Measurements from ENCODE around the gene TBX1. TPM values are rescaled to one million over a fixed set of nuclear protein-coding genes. Genes with fewer than 3 reads are reported as not detected.
A peak's percentile ranks its signal among the peaks of the same experiment; 100 is the strongest.

Gene TBX1
- total RNA-seq (2014; rRNA removed; shearing (Covaris generic); ENCODE audit: low replicate concordance) = 16.3 and 16.5 TPM in 2 replicates

DNA sequence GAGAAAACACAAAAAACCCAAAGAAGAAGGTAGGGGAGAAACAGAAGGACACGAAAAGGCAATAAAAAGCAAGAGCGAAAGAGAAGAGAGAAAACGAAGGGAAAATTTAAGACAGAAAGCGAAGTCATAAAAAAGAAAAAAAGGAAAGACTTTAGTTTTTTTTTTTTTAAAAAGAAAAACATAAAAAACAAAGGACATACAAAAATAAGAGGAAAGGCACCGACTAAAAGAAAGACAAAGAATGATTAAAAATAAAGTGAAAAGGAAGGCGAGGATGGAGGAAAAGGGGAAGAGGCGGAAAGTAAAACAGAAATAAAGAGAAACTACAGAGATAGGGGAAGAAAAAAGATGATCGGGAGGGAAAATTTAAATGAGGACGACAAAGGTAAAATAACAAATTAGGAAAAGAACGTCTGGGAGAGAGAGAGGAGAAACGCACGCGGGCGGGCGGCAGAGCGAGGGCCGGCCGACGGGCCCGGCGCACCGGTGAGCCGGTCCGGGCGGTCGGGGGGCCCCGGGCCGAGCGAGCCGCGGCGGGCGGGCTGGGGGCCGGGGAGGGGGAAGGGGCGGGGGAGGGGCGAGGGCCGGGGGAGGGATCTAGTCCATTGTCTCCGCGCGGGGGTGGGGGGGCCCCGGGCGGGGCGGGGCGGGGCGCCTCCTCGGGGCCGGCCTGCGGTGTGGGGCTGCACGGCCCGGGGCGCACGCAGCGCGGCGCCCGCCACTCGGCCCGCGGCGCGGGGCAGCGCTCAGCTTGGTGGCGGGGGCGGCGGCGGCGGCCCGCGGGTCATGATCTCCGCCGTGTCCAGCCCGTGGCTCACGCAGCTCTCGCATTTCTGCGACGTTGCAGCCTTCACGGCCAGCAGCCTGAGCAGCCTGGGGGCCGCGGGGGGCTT, at the start of gene TBX1:
Gene TBX1 (plus strand): TSS at position 721 of the 893 bp plus-strand sequence. CDS start 66 bp downstream, at position 787.
- no peaks in the 10 kb centered on the region for H3K9me3 ChIP-seq
- H3K27me3 ChIP-seq = no peaks in the 10 kb centered on the region
- peaks cover 34% of the 10 kb centered on the region for H3K36me3 ChIP-seq
- peak within 1 kb of the TSS; percentile 61 for H3K4me3 ChIP-seq
- DNase-seq = peak; percentile 40

DNA sequence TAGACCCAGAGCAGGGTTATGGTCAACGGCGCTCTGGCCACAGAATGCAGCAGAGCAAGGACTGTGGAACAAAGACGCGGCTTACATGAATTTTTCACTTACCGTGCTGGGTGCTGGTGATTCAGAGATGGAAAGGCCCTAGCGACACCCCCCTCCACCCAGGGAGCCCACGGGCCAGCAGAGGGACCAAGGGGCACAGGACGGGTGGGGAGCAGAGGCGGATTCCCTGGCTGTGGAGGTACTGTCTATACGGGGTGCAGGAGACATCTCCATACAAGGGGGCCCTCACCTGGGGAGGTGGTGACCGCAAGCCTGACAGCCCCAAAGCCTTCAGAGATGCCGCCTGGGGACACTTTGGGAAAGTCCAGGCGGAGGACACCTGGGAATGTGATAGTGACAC, 47.3 kb upstream of the TBX1 start:
- no peak for DNase-seq

DNA sequence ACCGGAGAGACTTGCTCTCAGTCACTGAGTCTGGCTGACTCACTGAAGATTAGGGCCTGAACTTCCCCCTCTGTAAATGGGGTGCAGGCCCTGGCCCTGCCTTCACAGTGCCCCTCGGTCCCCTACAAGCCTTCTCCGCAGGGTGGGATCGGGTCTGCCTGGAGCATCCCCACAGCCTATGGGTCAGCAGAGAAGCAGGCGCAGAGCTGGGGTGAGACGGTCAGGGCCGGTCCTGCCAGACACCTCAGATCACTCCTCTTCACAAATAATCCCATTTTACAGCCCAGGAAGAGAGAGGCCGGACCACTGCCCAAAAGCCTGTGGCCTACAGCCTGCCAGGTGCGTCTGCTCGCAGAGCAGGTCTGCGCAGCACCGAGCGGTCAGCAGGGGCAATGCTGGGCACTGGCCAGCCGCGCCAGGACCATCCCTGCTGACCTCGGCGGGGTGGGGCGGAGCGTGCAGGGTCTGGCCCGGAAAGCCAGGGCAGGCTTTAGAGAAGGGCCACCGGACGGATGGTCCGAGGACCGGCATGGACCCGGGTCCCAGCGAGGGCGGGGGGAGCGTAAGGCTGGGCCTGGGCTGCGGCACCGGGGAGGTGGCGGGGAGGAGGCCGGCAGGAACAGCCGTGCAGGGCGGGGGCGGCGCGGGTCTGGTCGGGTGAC, 46.8 kb upstream of the TBX1 start:
- H3K27me3 ChIP-seq = no peaks in the 10 kb centered on the region

More for the DNA sequence above, 47.3 kb upstream of the TBX1 start:
- H3K9me3 ChIP-seq = no peaks in the 10 kb centered on the region
- no peaks in the 10 kb centered on the region for H3K36me3 ChIP-seq
- H3K27me3 ChIP-seq = no peaks in the 10 kb centered on the region
- H3K4me3 ChIP-seq = no peak overlapping the region

DNA sequence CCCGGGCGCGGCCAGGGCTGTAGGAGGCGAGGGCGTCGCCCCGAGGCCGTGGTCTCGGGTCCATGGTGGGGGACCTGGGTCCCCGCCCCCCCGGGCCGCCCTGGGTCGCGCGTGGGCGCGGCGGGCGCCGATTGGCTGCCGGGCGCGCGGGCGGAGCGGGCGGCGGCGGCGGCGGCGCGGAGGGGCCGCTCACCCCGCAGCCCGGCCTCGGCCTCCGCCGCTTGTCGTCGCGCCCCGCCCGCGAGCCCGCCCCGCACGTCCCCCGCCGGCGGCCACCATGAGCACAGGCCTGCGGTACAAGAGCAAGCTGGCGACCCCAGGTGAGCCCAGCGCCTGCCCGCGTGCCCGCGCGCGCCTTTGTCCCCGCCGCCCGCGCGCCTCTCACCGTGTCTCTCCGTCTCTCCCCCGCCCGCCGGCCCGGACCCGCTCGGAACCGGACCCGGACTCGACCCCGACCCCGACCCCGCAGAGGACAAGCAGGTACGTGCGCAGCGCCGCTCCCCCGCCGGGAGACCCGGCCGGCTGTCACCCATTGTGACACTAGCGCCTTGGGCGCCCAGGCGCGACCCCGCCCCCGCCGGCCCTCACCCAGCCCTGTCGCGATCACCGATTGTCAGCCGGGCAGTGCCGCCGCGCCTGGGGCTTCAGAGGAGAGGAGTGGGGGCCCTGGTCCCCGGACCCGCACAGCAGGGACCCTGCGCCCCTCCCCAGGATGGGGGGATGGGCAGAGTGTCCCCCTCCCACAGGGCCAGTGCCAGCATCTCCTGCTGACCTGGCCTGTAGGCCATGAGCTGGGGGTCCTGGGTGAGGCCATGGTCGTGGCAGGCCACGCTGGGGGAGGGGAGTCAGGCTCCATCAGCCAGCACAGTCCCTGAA, 46.0 kb upstream of the TBX1 start, which contains the start of gene SEPTIN5:
Gene SEPTIN5 (plus strand): TSS at position 192 of the 876 bp plus-strand sequence. CDS start 86 bp downstream, at position 278.
- H3K27me3 ChIP-seq = no peaks in the 10 kb centered on the region
- no peak for DNase-seq
- H3K36me3 ChIP-seq = peaks cover 3% of the 10 kb centered on the region
- peak within 1 kb of the TSS; percentile 59 for H3K4me3 ChIP-seq
- H3K9me3 ChIP-seq = no peaks in the 10 kb centered on the region

More for the DNA sequence above, 46.8 kb upstream of the TBX1 start:
- Histone ChIP-seq H3K36me3 (no peaks in the 10 kb centered on the region), H3K9me3 (no peaks in the 10 kb centered on the region), H3K4me3 (peak overlapping the region; percentile 32)
- DNase-seq = peak; percentile 46

DNA sequence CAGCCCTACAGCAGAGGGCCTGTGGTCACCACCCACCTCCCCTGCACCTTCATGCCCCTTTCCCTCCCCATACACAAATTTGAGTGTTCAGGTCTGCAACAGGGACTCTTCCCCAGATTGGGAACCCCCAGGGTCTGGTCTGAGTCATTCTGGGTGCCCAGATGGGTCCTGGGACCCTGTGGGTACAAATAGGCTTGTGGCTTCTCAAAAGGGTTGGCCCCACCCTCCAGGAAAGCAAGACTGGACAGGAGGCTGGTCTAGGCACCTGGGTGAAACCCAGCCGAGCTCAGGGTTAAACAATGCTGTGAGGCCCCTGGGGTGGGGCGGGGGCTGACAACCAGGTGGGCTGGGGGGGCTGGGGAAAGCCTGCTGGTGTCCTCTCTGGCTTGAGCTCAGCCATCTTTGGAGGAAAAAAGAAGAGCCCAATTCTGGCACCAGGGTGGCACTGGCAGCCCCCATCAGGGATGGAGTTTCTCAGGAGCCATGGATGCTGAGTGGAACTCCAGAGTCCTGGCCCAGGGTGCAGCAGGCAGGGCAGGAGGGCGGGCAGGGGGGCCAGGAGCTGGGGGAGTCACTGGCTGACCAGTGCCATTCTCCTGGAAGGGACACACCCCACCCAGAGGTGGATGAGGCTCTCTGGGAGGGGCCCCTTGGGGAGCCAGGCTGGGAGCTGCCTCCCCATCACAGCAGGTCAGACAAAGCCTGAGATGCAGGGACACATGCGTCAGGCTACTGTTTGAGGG, 45.2 kb upstream of the TBX1 start:
- Histone ChIP-seq H3K27me3 (no peaks in the 10 kb centered on the region), H3K4me3 (peak overlapping the region; percentile 59), H3K9me3 (no peaks in the 10 kb centered on the region), H3K36me3 (peaks cover 4% of the 10 kb centered on the region)
- no peak for DNase-seq

DNA sequence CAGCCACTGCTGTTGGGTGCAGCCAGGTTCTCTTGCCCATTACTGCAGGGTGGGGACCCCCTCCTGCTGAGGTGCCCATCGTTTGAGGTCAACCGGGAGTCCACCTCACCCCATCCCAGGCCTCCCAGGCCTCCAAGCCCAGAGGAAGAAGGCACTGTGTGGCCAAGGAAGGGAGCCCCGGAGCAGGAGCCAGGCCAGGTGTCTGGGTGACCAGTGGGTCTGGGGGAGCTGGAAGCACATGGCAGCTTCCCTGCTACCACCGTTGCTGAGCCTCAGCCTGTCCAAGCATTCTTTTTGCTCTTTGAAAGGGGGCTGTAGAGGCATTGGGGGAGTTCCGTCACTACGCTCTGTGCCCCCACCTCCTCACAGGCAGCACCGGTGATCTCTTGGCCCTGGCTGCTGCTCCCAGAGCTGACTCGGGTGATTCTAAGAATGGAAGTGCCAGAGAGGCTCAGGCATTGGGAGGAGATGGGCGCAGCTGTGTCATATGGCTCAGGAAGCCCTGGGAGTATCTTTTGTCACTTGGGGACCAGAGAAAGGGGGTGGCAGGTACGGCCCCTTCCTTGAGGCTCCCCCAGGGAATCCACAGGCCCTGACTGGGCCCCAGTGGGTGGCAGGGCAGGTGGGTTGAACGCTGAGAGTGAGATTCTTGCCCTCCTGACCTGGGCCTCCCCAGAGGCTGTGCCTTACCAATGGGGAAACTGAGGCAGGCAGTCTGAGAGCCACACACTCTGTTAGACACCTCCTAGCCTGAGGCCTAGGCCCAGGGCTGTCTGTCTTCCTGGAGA, 44.3 kb upstream of the TBX1 start:
- DNase-seq = no peak
- Histone ChIP-seq H3K4me3 (no peak overlapping the region), H3K9me3 (no peaks in the 10 kb centered on the region), H3K36me3 (peaks cover 9% of the 10 kb centered on the region), H3K27me3 (no peaks in the 10 kb centered on the region)

DNA sequence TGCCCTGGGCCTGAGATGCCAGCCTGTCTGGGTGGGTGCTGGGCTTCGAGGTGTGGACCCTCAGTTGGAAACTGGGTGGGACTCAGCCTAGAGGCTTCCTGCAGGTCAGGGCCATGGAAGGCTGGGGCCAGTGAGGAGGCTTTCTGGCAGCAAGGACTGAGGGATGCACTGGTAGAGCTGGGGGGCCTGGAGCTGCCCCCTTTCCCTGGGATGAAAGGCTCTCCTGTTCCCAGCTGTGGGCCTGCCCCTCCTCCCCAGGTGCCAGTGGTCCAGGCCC, 43.8 kb upstream of the TBX1 start:
- H3K9me3 ChIP-seq = no peaks in the 10 kb centered on the region
- no peak for DNase-seq
- no peak overlapping the region for H3K4me3 ChIP-seq
- H3K36me3 ChIP-seq = peaks cover 12% of the 10 kb centered on the region
- H3K27me3 ChIP-seq = no peaks in the 10 kb centered on the region

DNA sequence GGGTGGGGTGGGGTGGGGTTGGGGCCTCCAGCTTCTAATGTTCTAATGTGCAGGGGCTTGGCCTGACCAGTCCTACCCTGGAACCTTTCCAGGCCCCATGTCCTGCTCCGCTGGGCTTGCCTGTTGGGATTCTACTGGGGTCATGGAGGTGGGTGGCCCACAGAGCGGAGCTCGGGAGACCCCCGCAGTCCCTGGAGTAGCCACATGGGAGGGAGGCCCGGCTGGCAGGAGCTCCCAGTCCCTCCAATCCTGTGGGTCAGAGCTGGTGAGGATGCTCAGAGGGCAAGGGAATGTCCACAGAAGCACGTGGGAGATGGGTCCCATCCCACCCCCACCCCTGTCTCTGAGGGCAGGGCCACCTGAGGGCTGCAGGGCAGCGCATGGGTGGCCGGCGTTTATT, 43.4 kb upstream of the TBX1 start:
- no peak for DNase-seq
- no peaks in the 10 kb centered on the region for H3K27me3 ChIP-seq
- H3K4me3 ChIP-seq = no peak overlapping the region

DNA sequence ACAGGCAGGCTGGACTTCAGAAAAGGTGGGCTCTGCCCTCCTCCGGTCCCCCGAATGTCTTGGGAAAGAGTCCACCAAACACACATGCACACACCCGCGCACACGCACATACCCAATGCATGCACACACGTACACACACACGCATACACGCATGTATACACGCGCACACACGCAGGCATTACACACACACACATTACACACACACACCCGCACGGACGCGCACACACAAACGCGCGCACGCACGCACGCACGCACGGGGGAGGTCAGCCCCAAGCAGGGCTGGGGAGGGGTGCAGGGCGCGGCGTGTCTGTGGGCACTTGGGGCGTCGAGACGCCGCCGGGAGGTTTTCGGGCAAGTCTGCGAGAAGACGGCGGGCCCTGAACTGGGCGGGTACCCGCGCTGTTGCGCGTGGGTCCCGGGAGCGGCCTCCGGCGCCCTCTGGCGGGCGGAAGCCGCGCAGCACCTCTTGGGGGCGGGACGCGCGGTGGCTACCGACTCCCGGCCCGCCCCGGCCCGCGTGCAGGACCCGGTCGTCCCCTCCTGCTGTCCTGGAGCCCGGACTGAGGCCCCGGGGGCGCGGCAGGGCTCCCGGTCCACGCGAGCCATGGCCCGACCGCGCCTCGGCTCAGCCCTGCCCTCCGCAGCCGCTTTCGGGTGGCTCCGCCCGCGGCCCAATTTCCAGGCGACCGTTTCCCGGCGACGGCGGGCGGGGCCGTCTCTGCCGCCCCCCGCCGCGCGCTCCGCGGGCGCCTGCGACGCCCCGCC, 42.7 kb upstream of the TBX1 start:
- Histone ChIP-seq H3K27me3 (no peaks in the 10 kb centered on the region), H3K4me3 (peak overlapping the region; percentile 64), H3K9me3 (no peaks in the 10 kb centered on the region), H3K36me3 (peaks cover 16% of the 10 kb centered on the region)
- DNase-seq = peak; percentile 74

More for the DNA sequence above, 43.4 kb upstream of the TBX1 start:
- Histone ChIP-seq H3K36me3 (peaks cover 13% of the 10 kb centered on the region), H3K9me3 (no peaks in the 10 kb centered on the region)

DNA sequence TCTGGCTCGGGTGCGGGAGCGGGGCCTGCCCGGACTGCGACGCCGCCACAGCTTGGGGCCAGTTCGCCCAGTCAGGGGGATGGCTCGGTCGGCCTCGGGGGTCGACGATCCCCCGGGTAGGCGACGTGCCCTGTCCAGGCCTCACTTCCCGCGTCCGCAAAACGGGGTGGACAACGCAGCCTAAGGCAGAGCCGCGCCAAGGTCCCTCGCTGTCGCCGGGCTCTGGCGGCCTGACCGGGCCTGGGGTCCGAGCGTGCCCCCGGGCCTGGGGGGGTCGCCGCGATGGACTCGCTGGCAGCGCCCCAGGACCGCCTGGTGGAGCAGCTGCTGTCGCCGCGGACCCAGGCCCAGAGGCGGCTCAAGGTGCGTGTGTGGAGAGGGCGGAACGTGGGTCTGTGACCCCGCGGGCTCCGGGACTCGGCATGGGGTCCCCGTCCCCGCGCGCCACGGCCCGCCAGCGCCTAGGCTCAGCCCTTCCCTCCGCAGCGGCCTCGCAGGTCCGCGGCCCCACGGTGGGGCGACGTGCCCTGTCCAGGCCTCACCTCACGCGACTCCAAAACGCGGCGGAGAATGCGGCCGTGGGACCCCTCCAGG, 42.0 kb upstream of the TBX1 start:
- DNase-seq = no peak
- Histone ChIP-seq H3K4me3 (peak overlapping the region; percentile 64), H3K9me3 (no peaks in the 10 kb centered on the region), H3K36me3 (peaks cover 18% of the 10 kb centered on the region), H3K27me3 (no peaks in the 10 kb centered on the region)

DNA sequence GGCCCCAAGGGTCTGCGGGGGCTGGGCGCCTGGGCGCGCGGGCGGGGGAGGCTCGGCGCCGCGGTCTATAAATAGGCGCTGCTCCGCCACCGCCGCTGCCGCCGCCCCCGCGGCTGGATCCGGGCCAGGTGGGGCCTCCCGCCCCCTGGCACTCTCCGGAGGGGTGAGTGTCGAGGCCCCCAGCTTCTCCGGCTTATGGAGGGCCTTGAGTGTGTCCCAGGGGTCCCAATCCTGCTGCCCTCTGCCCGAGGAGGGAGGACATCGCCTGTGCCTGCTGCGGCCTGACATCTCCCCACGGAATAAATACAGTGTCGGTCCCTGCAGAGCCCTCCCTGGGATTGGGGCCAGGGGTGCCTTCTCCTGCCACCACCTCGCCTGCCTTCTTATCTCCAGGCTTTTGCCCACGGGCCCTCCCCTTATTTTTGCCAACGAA, 41.5 kb upstream of the TBX1 start:
- H3K36me3 ChIP-seq = peaks cover 18% of the 10 kb centered on the region
- H3K4me3 ChIP-seq = peak overlapping the region; percentile 64
- H3K27me3 ChIP-seq = no peaks in the 10 kb centered on the region
- no peaks in the 10 kb centered on the region for H3K9me3 ChIP-seq
- DNase-seq = no peak

DNA sequence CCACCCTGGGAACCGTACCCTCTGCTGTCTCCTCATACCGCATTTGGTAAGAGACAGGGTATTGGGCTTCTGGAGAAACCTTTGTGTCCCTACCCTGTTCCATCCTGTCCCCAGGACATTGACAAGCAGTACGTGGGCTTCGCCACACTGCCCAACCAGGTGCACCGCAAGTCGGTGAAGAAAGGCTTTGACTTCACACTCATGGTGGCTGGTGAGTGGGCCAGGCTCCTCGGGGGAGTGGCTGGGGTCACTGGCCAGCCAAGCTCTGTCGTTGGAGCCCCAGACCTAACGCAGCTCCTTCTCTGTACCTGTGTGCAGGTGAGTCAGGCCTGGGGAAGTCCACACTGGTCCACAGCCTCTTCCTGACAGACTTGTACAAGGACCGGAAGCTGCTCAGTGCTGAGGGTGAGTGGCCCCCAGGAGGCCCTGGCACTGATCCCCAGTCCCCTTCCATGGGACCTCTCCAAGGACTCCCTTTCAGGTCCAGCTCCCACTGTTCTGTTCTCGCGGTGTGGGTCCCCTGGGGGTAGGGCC, 41.0 kb upstream of the TBX1 start:
- peak overlapping the region; percentile 64 for H3K4me3 ChIP-seq
- DNase-seq = no peak
- no peaks in the 10 kb centered on the region for H3K27me3 ChIP-seq

DNA sequence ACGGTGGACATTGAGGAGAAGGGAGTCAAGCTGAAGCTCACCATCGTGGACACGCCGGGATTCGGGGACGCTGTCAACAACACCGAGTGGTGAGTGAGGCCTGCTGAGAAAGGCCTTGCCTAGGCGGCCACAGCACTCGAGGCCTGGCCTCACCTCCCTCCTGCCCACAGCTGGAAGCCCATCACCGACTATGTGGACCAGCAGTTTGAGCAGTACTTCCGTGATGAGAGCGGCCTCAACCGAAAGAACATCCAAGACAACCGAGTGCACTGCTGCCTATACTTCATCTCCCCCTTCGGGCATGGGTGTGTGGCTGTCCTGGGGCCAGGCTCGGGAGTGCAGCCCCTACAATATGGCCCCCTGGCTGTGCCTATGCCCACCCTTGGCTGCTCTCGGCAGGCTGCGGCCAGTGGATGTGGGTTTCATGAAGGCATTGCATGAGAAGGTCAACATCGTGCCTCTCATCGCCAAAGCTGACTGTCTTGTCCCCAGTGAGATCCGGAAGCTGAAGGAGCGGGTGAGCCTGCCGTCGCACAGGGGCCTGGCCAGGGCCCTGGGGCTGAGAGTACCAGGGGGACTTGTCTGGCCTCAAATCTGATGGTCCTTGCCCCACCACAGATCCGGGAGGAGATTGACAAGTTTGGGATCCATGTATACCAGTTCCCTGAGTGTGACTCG, 40.3 kb upstream of the TBX1 start:
- DNase-seq = no peak
- H3K27me3 ChIP-seq = no peaks in the 10 kb centered on the region

More for the DNA sequence above, 41.0 kb upstream of the TBX1 start:
- Histone ChIP-seq H3K36me3 (peaks cover 18% of the 10 kb centered on the region), H3K9me3 (no peaks in the 10 kb centered on the region)

DNA sequence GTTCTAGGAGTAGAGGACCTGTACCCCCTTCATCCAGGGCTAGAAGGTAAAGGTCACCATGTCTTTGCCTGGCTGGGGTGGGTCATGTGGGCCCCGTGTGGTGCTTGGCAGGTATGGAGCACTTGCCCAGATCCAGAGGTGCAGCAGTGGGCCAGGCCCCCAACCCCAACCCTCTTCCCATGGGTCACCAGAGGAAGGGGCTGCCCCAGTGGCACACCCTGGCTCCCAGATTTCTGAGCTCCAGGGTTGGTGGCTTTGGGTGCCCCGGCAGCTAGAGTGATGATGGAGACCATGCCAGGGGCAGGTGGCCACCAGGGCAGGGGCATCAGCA, 39.6 kb upstream of the TBX1 start:
- Histone ChIP-seq H3K9me3 (no peaks in the 10 kb centered on the region), H3K4me3 (no peak overlapping the region), H3K27me3 (no peaks in the 10 kb centered on the region), H3K36me3 (peaks cover 18% of the 10 kb centered on the region)
- DNase-seq = no peak

More for the DNA sequence above, 40.3 kb upstream of the TBX1 start:
- peaks cover 18% of the 10 kb centered on the region for H3K36me3 ChIP-seq
- no peaks in the 10 kb centered on the region for H3K9me3 ChIP-seq
- H3K4me3 ChIP-seq = no peak overlapping the region

Measured in MG63 (cell line).